HG03521 (cell line): ENCODE data around the gene CNNM2.
"Not testable (repeated sequence)": the region's sequence is repeated elsewhere in the genome, so short reads cannot be mapped to it uniquely, and the experiment has no call there.

Experiments
- ATAC-seq: cut with Tn5 transposase; IDR thresholded peaks from one replicate; pipeline ENCODE4 v1.9.1; 2021; ENCODE audit warnings: mild to moderate bottlenecking, moderate library complexity; ENCODE audit not compliant: unreplicated experiment

The CNNM2 gene

DNA sequence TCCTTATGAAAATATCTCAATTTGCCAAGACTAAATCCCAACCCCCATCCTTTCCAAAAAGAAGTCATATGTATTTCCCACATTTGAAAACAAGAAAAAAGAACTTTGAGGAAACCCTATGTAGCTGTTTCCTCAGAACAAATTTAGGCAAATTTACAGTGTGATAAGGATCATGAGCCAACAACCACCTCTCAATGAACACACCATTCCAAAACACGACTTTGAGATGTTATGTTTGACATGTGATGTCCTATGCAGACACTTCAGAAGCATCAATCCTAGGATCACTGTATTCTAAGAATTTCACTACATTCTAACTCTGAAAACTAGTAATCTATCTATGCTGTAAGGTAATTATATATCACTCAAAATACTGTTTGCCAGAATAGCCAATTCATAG is 212.8 kb downstream of the CNNM2 start:
- ATAC-seq, result no peak

DNA sequence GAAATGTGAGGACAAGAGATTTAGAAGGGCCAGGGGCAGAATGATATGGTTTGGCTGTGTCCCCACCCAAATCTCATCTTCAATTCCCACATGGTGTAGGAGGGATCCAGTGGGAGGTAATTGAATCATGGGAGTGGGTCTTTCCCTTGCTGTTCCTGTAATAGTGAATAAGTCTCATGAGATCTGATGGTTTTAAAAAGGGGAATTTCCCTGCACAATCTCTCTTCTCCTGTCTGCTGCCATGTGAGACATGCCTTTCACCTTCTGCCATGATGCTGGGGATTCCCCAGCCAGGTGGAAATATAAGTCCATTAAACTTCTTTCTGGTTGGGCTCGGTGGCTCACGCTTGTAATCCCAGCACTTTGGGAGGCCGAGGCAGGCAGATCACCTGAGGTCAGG is 217.1 kb downstream of the CNNM2 start:
- not testable (repeated sequence) for ATAC-seq

DNA sequence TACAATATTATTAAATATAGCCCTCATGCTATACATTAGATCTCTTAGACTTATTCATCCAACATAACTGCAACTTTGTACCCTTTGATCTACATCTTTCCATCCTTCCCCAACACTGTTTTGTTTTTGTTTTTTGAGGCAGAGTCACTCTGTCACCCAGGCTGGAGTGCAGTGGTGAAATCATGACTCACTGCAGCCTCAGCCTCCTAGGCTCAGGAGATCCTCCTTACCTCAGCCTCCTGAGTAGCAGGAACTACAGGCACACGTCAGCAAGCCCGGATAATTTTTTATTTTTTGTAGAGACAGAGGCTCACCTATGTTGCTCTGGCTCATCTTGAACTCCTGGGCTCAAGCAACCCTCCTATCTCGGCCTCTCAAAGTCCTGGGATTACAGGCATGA is 221.7 kb downstream of the CNNM2 start:
- ATAC-seq, result no peak
